ENCODE data around the gene DNMT3A. TPM values are rescaled to one million over a fixed set of nuclear protein-coding genes. Genes with fewer than 3 reads are reported as not detected.

Gene DNMT3A
- total RNA-seq, 1 donor from 2014 or later = 25.3 TPM

DNA sequence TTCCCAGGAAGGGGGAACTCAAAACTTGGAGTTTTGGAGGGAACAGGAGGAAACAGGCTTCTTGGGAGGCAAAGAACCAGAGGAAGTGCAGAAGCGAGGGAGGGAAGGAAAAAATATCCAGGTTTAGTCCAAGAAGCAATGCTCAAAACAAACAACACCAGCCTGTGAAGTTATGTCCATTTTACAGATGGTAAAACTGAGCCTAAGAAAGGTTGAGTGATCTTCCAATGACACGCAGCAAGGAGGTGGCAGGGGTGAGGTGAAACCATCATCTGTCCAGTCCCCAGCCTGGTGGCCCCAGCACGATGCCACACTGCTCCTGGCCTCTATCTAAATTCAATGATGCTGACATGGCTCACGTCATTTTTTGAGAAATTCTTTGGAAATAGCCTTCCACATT lies 10.8 kb downstream of the DNMT3A start:
- TF ChIP-seq, protein P1, sequence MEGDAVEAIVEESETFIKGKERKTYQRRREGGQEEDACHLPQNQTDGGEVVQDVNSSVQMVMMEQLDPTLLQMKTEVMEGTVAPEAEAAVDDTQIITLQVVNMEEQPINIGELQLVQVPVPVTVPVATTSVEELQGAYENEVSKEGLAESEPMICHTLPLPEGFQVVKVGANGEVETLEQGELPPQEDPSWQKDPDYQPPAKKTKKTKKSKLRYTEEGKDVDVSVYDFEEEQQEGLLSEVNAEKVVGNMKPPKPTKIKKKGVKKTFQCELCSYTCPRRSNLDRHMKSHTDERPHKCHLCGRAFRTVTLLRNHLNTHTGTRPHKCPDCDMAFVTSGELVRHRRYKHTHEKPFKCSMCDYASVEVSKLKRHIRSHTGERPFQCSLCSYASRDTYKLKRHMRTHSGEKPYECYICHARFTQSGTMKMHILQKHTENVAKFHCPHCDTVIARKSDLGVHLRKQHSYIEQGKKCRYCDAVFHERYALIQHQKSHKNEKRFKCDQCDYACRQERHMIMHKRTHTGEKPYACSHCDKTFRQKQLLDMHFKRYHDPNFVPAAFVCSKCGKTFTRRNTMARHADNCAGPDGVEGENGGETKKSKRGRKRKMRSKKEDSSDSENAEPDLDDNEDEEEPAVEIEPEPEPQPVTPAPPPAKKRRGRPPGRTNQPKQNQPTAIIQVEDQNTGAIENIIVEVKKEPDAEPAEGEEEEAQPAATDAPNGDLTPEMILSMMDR (IDR thresholded peaks at IDR 0.05; ENCODE audit: insufficient read depth, low read length, poor library complexity, severe bottlenecking) = no peak
- Histone ChIP-seq H3K4me3 (ENCODE audit: low read depth, low read length) (no peak overlapping the region), H3K27me3 (ENCODE audit: control insufficient read depth, insufficient read depth, low read length) (no peaks in the 10 kb centered on the region), H3K36me3 (ENCODE audit: control insufficient read depth, insufficient read depth, low read length) (no peaks in the 10 kb centered on the region)
- DNase-seq (ENCODE audit: low read depth) = no peak

DNA sequence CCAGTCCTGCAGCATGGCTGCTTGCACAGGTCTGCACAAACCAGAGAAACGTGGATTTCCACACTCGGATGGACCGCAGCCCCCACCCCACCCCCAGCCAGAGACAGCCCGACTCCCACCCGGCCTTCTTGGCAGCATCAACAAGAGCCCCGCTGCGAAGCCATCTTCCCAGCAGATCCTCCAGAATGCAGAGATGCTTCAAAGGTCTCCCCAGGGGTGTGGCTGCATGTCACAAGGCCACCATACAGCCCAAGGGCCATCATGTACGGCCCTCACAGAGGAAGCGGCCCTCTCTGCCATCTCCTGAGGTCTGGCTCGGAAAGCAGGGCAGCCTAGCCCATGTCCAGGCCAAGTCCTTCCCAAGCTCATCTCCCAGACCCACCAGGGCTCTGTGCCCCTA lies 11.5 kb downstream of the DNMT3A start:
- DNase-seq (ENCODE audit: low read depth) = no peak
- Histone ChIP-seq H3K36me3 (ENCODE audit: control insufficient read depth, insufficient read depth, low read length) (no peaks in the 10 kb centered on the region), H3K27me3 (ENCODE audit: control insufficient read depth, insufficient read depth, low read length) (no peaks in the 10 kb centered on the region), H3K4me3 (ENCODE audit: low read depth, low read length) (no peak overlapping the region)
- TF ChIP-seq, protein P1 (IDR thresholded peaks at IDR 0.05; ENCODE audit: insufficient read depth, low read length, poor library complexity, severe bottlenecking) = no peak

DNA sequence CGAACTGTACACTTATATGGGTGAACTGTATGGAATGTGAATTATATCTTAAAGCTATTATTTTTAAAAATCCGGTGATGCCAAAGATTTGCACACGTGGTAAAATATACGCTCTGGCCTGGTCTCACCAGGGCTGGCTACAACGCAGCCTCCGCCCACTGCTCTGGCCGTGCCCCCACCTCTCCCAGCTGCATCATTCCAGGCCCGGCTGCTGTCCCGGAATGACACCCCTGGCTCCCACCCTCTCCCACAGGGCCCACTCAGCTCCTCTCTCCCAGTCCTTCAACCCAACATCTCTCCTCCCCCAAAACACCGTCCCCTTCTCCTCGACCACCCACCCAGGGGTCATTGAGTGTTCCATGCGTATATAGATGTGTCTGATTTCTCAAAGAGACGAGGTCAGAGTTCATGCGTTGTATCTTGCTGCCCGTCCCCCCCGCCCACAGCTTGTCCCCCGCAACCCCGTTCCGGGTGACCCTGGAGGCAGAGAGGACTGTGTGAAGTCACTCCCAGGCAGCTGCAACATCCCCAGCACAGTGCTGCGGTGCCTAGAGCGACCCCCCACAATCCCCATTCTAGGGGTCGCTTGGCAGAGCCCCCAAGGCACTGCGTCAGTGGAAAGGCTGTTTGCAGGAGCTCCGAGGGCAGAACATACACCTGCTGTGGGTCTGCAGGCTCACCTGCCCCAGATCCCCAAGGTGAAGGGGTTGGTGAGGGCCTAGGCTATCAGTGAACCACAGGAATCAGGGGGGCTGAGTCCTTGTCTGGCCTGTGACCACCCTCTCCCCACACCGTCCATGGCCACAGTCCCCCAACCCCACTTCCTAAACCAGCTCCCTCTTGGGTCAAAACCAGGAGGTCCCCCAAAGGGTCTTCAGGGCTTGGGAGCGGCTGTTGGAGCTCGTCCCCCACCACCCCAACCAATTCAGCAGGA lies 13.3 kb downstream of the DNMT3A start:
- DNase-seq (ENCODE audit: low read depth) = no peak
- Histone ChIP-seq H3K36me3 (ENCODE audit: control insufficient read depth, insufficient read depth, low read length) (no peaks in the 10 kb centered on the region), H3K27me3 (ENCODE audit: control insufficient read depth, insufficient read depth, low read length) (no peaks in the 10 kb centered on the region), H3K4me3 (ENCODE audit: low read depth, low read length) (no peak overlapping the region)
- TF ChIP-seq, protein P1 (IDR thresholded peaks at IDR 0.05; ENCODE audit: insufficient read depth, low read length, poor library complexity, severe bottlenecking) = no peak

DNA sequence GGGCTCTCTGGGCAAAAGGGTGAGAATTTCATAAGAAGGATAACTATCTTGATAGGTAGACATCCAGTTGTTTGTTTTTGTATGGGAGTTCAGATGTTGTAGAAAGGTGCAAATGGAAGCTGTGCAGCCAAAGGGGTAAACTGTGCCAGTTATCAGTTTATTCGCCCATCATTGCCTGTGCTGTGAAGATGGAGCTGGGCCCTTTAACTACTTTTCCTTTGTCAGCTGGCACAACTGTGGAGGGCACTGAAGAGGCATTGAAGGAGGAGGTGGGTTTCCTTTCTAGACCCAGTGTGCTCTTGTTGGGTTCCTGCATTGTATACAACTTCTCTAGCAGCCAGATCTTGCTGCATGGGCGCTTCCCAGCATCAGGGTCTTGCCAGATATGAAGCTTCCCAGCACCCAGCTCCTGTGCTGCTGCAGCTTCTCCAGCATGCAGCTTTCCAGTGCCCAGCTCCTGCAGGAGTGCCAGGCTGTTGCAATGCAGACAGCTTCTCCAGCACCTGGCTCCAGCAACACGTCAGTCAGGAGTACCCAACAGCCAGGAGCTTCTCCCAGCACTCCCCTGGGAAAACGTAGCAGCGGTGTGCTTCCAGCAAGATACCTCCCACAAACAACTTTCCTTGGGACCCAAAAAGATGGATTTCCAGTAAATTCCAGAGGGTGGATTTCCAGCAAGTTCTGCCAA lies 15.3 kb downstream of the DNMT3A start:
- H3K27me3 ChIP-seq (ENCODE audit: control insufficient read depth, insufficient read depth, low read length) = no peaks in the 10 kb centered on the region
- TF ChIP-seq, protein P1 (IDR thresholded peaks at IDR 0.05; ENCODE audit: insufficient read depth, low read length, poor library complexity, severe bottlenecking) = no peak
- H3K36me3 ChIP-seq (ENCODE audit: control insufficient read depth, insufficient read depth, low read length) = no peaks in the 10 kb centered on the region
- H3K4me3 ChIP-seq (ENCODE audit: low read depth, low read length) = no peak overlapping the region
- no peak for DNase-seq (ENCODE audit: low read depth)

DNA sequence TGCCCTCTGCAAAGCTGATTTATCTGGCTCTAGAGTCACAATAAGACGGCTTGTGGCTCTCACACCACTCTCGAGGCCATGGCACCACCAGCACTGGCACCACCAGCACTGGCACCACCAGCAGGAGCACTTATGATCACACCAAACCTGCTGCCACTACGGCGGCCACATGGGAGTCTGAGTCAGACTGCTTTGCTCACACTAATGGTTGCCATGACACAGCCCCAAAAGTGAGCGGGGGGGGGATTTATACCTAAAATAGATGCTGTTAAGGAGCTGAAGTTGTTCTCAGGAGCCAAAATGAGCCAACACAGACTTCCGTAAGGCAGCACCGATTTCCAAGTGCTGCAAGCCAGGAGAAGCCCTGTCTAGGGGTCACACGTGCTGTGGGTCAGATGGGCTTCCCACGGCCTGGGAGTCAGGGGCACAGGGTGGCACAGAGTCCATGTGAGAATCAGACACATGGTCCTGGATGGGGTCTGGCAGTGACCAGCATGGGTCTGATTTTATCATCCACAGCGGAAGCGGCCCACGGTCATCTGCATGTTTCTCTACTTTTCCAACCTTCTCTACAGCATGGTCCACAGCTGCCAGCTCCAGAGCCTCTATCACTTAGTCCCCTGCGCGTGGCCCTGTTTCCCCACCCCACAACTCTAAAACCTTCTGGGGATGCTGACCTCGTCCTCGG lies 16.7 kb downstream of the DNMT3A start:
- Histone ChIP-seq H3K27me3 (ENCODE audit: control insufficient read depth, insufficient read depth, low read length) (no peaks in the 10 kb centered on the region), H3K36me3 (ENCODE audit: control insufficient read depth, insufficient read depth, low read length) (no peaks in the 10 kb centered on the region), H3K4me3 (ENCODE audit: low read depth, low read length) (no peak overlapping the region)
- TF ChIP-seq, protein P1 (IDR thresholded peaks at IDR 0.05; ENCODE audit: insufficient read depth, low read length, poor library complexity, severe bottlenecking) = no peak
- DNase-seq (ENCODE audit: low read depth) = no peak
